ENCODE results near the gene SAMD4A.

- TF ChIP-seq CTCF (IDR thresholded peaks at IDR 0.05) (no peak), POLR2A (IDR thresholded peaks at IDR 0.05) (no peak)
These were observed 50.5 kb downstream of the SAMD4A start for GRCh38 chr14:54617467-54617866.
